Heart right ventricle (tissue), 16 donors: ENCODE data around the gene C5orf15. TPM values are rescaled to one million over a fixed set of nuclear protein-coding genes. Genes with fewer than 3 reads are reported as not detected.

Experiments
- ATAC-seq, 8 donors: fragments of 200-7000 bp; cut with Tn5 transposase; one replicate each; pipeline ENCODE4 v1.9.1; 2020; ENCODE audit warnings: mild to moderate bottlenecking in 8 of 8, moderate library complexity in 8 of 8, moderate number of reproducible peaks in 1 of 8
- DNase-seq, 2 donors: peaks; one replicate each; pipeline ENCODE4 v3.0.0-alpha.2; 2020
- H3K27ac ChIP-seq, 10 donors: fragments of 200-600 bp; sonication (generic) in 2 of 10; one replicate each; pipeline versions ENCODE4 v1.5.0 to v1.8.0; 2020 to 2022; ENCODE audit warnings: mild to moderate bottlenecking in 3 of 10
- H3K27me3 ChIP-seq, 7 donors: fragments of 200-600 bp; one replicate each; pipeline ENCODE4 v1.8.0; 2021 to 2022; ENCODE audit warnings: mild to moderate bottlenecking in 2 of 7
- H3K36me3 ChIP-seq, 9 donors: fragments of 200-600 bp; sonication (generic) in 1 of 9; one replicate each; pipeline versions ENCODE4 v1.5.0 to v1.8.0; 2020 to 2022; ENCODE audit warnings: mild to moderate bottlenecking in 2 of 9
- H3K4me1 ChIP-seq, 9 donors: fragments of 200-600 bp; sonication (generic) in 1 of 9; one replicate each; pipeline versions ENCODE4 v1.5.0 to v1.8.0; 2020 to 2022; ENCODE audit warnings: mild to moderate bottlenecking in 4 of 9
- H3K4me3 ChIP-seq, 10 donors: fragments of 200-600 bp; sonication (generic) in 2 of 10; one replicate each; pipeline versions ENCODE4 v1.5.0 to v1.8.0; 2020 to 2022; ENCODE audit warnings: mild to moderate bottlenecking in 7 of 10, moderate library complexity in 2 of 10
- H3K9me3 ChIP-seq, 11 donors: fragments of 200-600 bp in 10 of 11; sonication (generic) in 2 of 11; one replicate each; pipeline versions ENCODE4 v1.5.0 to v1.8.0; 2013 to 2022; ENCODE audit warnings: mild to moderate bottlenecking in 2 of 11, control low read depth in 1 of 11, moderate library complexity in 1 of 11
- WGBS, 2 donors: extraction: QIAGEN DNeasy Blood & Tissue Kit; methylation state at CpG; one replicate each; pipeline ENCODE4 v1.1.7; 2013; ENCODE audit warnings: inconsistent platforms in 1 of 2; 5-methylcytosine and 5-hydroxymethylcytosine counted together
- intact Hi-C, 10 donors: fragments of 100-400 bp; cut with DNase I; formaldehyde crosslinking; loops; one replicate each; pipeline versions ENCODE4 v1.11.1 to v1.14.2; 2022
- polyA plus RNA-seq, 2 donors: library from polyadenylated mRNA; stranded (reverse); fragments of 200-250 nt; gene quantifications; one replicate each; pipeline ENCODE4 v1.2.3, GENCODE V29; 2013
- total RNA-seq, 10 donors: library from RNA; stranded (reverse); fragmentation: NEBNext Ultra II Directional in 3 of 10; extraction: Animal tissue kit (Norgen Biotek cat#: 25700) in 3 of 10; gene quantifications; one replicate each; pipeline versions ENCODE4 v1.2.1 to v1.2.4, GENCODE V29; 2021 to 2023
- TF ChIP-seq, protein P1 (sequence below), 9 donors: fragments of 200-600 bp; sonication (generic) in 2 of 9; IDR thresholded peaks; one replicate each; pipeline versions ENCODE4 v1.5.0 to v1.8.0; 2021 to 2022; ENCODE audit warnings: antibody characterized with exemption in 9 of 9, mild to moderate bottlenecking in 5 of 9, moderate library complexity in 1 of 9
- donor health status: Arrhythmogenic right ventricular cardiomyopathy.
- donor health status: ischemic (EF 13 %, LVEDD 7.1; RV severe dilation, severe dysfunction).
- donor health status: healthy with polysubstance abuse.
- donor health status: DM: no; HTN: yes; CAD: no.
- donor health status: DM: no; HTN: no; CAD: no.
- donor health status: ischemic (EF 25% LVEDD 6.9; RV normal size, moderate dysfunction).
- donor health status: ischemic (EF 25% LVEDD 5.7; RV mildly dilated, moderate dysfunction).
- donor health status: healthy.
- donor health status: DM: yes; HTN: yes; CAD: no.
- donor health status: Ischemic cardiomyopathy.
- donor health status: ischemic (EF 35%, LVEDD 5.7; RV mildly dilated, moderate dysfunction).
- donor health status: nonischemic (EF 11% LVEDD 7.7; RV severe dilation, severe dysfunction).
- donor health status: DM: yes; HTN: yes; CAD: no.
- donor health status: PGD.
- donor health status: ischemic (EF 29% LVEDD 5.4; RV normal size, mild dysfunction).
- donor health status: nonischemic (EF 23%, LVEDD 6.1; RV moderate dilation, normal function).

Gene C5orf15
- total and polyA plus RNA-seq, 12 donors, result 22.2 to 55.3 (median 33.9) TPM

DNA sequence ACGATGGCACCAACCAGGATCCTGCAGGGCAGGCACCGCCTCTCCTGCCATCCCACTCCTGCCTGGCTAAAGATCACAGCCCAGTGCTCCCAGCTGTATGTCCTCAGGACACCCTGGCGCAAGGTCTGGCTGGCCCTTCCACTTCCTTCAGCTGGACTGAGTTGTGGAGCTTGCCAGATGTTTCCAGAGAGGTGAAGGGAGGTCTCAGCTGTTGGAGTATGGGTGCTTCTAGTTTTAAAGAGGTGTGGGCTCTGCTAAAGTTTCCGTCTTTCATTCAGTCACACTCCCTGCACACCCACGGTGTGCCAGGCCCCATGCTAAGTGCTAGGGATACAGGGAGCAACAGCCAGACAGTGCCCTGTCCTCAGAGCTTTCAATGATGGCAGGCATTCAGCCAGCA is 34.1 kb downstream of the C5orf15 start:
- peak in 2 of 8 donors; percentile 6 to 27 for ATAC-seq

DNA sequence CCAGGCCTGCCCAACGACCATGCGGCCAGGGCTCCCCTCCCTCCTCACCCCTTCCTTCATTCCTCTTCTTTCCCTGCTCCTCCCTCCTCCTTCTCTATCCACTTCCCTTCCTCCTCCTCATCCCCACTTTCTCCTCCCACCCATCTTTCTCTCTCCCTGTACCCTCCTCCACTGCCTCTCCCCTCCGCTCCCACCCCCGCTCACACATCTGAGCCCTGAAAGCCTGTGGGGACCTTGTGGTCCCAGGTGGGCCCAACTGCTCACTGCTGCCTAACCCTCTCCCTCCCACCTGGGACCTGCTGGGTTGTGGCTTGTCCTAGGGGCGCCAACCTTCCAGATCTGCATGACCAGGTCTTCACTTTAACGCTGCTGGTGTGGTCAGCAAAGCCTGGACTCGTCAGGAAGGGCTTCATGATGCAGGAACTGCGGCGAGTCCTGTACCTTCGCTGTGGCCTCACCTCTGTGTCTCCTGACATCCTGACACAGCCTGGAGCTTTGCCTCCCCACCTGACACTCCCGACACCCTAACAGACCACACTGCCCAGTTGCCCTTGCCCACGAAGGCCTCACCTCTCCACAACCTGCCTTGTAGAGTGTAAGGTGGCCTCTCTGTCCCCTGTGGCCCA is 34.6 kb downstream of the C5orf15 start:
- Histone ChIP-seq H3K4me3 (no peak overlapping the region), H3K27ac (no peak overlapping the region), H3K4me1 (peaks cover 0 to 28% (median 5%) of the 10 kb centered on the region in 9 donors), H3K9me3 (no peaks in the 10 kb centered on the region), H3K36me3 (no peaks in the 10 kb centered on the region), H3K27me3 (no peaks in the 10 kb centered on the region)
- intact Hi-C loops, result loop anchor here in 1 of 10 donors (10.0 kb wide), 1 partner anchor 179 kb away; no protein-coding TSS in a partner anchor
- WGBS, 2 donors, result 88 to 91% methylated on average over 12 of the region's 12 CpGs
- TF ChIP-seq, protein P1, sequence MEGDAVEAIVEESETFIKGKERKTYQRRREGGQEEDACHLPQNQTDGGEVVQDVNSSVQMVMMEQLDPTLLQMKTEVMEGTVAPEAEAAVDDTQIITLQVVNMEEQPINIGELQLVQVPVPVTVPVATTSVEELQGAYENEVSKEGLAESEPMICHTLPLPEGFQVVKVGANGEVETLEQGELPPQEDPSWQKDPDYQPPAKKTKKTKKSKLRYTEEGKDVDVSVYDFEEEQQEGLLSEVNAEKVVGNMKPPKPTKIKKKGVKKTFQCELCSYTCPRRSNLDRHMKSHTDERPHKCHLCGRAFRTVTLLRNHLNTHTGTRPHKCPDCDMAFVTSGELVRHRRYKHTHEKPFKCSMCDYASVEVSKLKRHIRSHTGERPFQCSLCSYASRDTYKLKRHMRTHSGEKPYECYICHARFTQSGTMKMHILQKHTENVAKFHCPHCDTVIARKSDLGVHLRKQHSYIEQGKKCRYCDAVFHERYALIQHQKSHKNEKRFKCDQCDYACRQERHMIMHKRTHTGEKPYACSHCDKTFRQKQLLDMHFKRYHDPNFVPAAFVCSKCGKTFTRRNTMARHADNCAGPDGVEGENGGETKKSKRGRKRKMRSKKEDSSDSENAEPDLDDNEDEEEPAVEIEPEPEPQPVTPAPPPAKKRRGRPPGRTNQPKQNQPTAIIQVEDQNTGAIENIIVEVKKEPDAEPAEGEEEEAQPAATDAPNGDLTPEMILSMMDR (IDR thresholded peaks at IDR 0.05), result no peak
- DNase-seq (no peak), ATAC-seq (peak in 1 of 8 donors; percentile 40)

More for the DNA sequence above, 34.1 kb downstream of the C5orf15 start:
- Histone ChIP-seq H3K36me3 (no peaks in the 10 kb centered on the region), H3K27me3 (no peaks in the 10 kb centered on the region), H3K4me3 (no peak overlapping the region), H3K27ac (no peak overlapping the region), H3K9me3 (no peaks in the 10 kb centered on the region), H3K4me1 (peaks cover 0 to 28% (median 5%) of the 10 kb centered on the region in 9 donors)
- intact Hi-C loops, result loop anchor here in 1 of 10 donors (10.0 kb wide), 1 partner anchor 180 kb away; no protein-coding TSS in a partner anchor
- TF ChIP-seq, protein P1 (IDR thresholded peaks at IDR 0.05), result no peak
- WGBS, 2 donors, result 77 to 78% methylated on average over 5 of the region's 5 CpGs
- no peak for DNase-seq

DNA sequence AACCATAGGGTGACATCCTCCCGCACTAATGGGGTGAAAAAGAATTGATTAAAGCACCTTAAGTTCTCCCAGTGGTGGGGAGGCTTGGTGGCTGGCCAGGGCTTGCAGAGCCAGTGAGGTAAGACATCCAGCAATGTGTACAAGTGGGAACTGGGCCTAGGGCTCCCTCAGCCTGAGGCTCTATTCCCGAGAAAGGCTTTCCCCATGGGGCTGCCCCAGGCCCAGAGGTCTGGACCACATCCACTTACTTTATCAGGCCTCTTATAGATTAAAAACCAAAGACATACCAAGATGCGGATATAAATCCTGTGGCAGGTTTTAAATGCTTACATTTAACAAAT is 35.3 kb downstream of the C5orf15 start:
- Histone ChIP-seq H3K4me1 (peaks cover 0 to 28% (median 5%) of the 10 kb centered on the region in 9 donors), H3K27ac (no peak overlapping the region), H3K36me3 (no peaks in the 10 kb centered on the region), H3K9me3 (no peaks in the 10 kb centered on the region), H3K27me3 (no peaks in the 10 kb centered on the region), H3K4me3 (no peak overlapping the region)
- TF ChIP-seq, protein P1 (IDR thresholded peaks at IDR 0.05), result no peak
- DNase-seq (no peak), ATAC-seq (no peak)
- 56 to 59% methylated on average over 3 of the region's 3 CpGs for WGBS, 2 donors
- intact Hi-C loops, result loop anchor here in 1 of 10 donors (10.0 kb wide), 1 partner anchor 178 kb away; no protein-coding TSS in a partner anchor

DNA sequence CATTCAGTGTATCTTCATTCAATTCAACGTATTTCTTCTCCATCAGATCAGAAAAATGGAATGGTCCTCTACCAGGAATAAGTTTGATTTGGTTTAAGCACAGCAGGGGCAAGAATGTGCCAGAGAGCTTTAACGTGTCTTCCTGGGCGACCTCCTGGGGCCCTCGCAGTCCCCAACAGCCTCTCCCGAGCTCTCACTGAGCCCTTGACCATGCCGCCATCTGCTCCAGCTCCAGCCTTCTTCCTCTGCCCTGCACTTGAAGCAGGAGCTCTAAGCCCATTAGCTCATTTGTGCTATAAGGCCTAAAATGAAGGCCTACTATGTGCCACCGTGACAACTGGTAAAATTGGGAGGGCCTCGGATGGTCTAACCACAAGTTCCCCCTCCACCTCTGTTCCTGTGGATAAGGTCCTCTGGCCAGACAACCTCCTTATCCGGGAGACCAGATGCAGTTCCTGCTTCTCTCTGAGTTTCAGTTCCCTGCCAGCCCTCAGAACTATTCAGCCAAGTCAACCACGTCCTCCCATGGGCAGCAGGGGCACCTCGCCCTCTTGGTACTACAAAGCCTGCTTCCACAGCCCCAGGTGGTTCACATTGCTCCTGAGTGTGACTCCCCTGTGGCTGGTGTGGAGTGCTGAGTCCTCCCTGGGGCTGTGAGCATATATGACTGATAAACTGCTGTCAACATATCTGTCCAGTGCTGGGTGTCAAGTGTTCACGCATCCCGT is 35.8 kb downstream of the C5orf15 start:
- 68 to 77% methylated on average over 13 of the region's 13 CpGs for WGBS, 2 donors
- intact Hi-C loops, result loop anchor here in 1 of 10 donors (10.0 kb wide), 1 partner anchor 178 kb away; no protein-coding TSS in a partner anchor
- no peak for DNase-seq
- ATAC-seq, result peak in 3 of 8 donors; percentile 25 to 39 (median 30)
- Histone ChIP-seq H3K4me3 (no peak overlapping the region), H3K9me3 (no peaks in the 10 kb centered on the region), H3K36me3 (no peaks in the 10 kb centered on the region), H3K4me1 (peaks cover 0 to 28% (median 5%) of the 10 kb centered on the region in 9 donors), H3K27me3 (no peaks in the 10 kb centered on the region), H3K27ac (no peak overlapping the region)
- TF ChIP-seq, protein P1 (IDR thresholded peaks at IDR 0.05), result no peak
